GM18951 (cell line): ENCODE data around the gene HSD11B1L.

Source experiments
- POLR2A ChIP-seq: IDR thresholded peaks from 4 replicates; pipeline ENCODE4 v1.6.1; 2011; ENCODE audit warnings: mild to moderate bottlenecking; ENCODE audit not compliant: insufficient read length, insufficient read depth; ENCODE audit errors: extremely low read depth
- in situ Hi-C: fragments of 300-500 bp; cut with MboI; formaldehyde crosslinking; loops from one replicate; pipeline ENCODE4 v1.12.0; 2022; ENCODE audit warnings: low sequenced_read_pairs, mixed read lengths, inconsistent platforms; ENCODE audit not compliant: unreplicated experiment

The HSD11B1L gene

DNA sequence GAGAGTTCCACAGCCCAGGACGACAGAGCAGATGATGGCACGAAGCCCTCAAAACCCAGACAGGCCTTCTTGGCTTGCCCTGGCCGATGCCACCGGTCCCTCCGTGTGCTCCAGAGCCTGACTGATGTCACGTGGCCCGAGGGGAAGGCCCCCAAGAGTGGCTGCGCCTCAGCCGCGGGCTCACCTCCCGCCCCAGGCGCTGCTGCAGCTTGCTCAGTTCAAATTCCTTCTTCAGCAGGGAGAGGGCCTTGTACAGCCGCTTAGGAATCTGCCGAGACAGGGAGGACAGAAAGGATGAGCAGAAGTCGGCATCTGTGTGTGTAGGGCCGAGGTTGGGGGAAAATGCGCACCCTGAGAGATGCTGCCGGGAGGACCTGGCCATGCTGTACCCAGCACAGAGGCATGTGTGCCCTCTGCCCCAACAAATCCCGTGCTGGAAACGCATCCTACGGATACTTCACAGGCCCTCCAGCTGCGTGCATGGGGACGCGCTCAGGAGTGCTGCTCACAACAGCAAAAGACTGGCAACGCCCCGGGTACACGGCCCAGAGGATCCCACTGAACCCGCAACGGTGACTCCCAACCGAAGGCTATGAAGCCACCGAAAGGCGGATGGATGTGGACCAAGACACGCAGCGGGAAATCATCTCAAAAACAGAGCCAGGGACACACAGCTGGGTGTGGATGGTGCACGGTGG, 26.2 kb downstream of the HSD11B1L start:
- no peak for TF ChIP-seq POLR2A
- in situ Hi-C loops = no loop called here

DNA sequence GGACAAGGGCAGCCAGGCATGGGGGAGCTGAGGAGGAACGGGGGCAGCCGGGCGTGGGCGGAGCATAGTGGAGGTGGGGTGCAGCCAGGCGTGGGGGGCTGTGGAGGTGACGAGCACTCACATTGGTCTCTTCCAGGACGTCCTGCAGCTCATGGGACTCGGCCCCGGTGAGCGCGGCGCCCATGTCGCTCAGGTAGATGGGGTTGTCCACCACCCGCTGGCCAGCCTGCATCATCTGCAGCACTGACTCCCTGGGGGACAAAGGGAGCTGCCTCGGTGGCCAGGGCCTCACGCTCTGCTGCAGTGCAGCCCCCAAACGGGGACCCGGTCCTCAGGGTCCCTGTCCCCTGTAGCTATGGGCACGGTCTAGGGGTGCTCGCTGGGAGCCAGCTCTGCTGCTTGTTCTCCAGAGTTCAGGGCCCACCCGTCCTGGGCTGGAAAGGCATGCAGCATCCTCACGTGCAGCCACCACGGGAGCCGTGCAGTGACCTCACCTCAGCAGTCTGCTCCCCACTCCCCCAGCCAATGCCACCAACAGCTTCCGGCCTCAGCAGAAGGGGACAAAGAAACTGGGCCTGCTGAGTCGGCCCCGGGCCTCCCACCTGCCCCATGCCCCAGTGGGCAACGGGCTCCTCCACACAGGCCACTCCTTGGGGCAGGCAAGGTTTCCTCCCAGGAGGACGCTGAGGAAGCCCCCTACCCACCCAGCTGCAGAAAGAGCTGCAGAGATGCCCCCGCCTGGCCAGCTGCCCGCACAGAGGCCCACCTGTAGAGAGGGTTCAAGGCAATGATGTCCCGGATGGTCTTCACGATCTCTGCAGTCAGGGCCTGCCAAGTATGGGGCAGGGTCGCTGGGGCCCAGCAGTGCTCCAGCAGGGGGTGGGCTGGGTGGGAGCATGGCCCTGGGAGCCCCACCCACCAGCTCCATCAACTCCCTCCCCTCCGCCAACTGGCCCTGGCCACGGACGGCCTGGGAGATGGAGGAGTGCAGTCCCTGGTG, 27.0 kb downstream of the HSD11B1L start:
- in situ Hi-C loops = no loop called here
- TF ChIP-seq POLR2A = peak; percentile 24

DNA sequence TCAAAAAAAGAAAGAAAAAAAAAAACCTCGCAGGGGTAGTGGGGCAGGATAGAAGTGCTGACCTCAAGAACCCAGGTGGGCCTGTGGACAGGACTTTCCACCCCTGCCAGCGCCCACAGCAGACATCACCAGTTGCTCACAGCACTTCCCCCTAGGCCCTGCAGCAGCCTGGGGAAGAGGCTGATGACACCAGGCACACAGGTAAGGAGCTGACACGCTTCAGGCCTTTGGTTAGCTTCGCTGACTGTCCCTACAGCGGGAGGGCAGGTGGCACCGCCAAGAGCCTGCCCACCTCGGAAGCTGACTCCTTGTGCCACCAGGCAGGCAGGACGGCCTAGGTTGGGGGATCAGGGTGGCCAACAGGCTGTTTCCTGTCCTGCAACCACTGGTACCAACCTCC, 30.2 kb downstream of the HSD11B1L start:
- in situ Hi-C loops = no loop called here
- TF ChIP-seq POLR2A = no peak

DNA sequence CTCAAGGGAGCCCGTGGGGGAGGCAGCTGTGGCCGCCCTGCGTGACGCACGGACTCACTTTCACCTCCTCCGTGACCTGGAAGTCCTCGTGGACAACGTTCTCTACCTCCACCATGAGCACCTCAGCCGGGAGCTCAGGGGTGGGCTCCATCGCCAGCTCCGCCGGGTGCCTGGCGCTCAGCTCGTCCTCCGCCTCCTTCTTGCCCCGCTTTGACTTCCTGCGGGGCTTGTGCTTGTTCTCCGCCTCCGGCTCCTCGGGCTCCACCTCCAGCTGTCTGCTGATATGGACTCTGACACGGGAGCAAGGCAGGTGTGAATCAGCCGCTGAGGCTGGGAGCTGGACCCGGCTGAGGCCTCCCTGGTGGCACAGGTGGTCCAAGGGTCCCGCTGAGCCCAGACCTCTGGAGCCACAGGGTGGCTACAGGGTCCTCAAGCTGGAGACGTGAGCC, 30.9 kb downstream of the HSD11B1L start:
- in situ Hi-C loops = no loop called here
- TF ChIP-seq POLR2A = no peak

DNA sequence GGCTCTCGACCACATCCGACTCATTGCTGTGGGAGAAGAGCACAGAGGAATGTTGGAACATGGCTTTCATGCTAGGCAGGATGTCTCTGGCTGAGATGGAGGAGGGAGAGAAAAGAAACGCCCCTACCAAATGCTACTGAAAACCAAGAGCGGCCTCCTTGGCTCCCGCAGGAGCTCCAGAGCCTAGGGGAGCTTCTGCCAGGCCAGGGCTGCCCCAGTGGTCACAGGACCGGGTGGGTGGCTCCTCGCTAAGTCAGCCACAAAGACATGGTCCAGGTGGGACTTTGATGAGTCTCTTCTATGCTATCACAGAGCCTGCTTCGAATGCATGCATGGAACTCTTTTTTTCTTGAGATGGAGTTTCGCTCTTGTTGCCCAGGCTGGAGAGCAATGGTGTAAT, 32.4 kb downstream of the HSD11B1L start:
- in situ Hi-C loops = no loop called here

DNA sequence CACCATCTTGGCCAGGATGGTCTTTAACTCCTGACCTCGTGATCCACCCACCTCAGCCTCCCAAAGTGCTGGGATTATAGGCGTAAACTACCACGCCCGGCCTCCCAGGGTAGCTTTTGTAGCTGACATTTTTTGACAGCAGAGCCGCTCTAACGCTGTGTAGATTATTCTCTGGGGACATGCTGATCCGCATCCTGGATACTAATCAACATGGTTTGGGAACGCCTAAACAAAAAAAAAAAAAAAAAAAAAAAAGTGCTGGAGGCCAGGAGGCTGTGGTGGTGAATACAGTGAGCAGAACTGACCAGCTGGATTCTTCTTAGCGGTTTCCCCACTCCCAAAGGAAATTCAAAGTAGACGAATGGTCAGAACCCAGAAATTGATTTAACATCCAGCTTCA, 34.0 kb downstream of the HSD11B1L start:
- in situ Hi-C loops = no loop called here
- TF ChIP-seq POLR2A = no peak

More for the DNA sequence above, 32.4 kb downstream of the HSD11B1L start:
- TF ChIP-seq POLR2A = no peak

DNA sequence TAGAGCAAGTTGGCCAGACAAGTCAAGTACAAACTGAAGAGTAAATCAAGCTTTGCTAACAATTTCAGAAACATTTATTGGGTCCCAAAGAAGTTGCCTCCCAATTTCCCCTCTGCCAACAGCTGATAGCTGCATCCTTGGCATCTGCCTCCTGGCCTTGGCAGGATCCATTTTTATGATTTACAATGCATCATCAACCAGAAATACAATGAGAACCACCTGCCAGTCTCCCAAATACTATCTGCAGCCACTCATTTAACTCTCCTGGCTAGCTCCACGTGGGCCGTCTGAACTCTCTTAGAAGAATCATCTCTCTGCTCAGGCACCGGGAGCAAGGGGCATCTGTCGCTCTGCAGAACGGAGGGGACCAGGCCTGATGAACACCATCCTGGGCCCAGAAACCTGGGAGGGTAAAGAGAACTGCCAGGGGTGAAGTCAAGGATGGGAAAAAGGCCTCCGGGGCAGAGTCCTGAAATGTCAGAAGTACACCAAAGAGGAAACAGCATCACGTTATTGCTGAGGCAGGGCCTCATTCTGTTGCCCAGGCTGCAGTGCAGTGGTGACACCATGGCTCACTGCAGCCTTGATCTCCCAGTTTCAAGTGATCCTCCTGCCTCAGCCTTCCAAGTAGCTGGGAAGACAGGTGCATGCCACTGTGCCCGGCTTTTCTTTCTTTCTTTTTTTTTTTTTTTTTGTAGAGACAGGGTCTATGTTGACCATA, 36.5 kb downstream of the HSD11B1L start:
- no peak for TF ChIP-seq POLR2A
- in situ Hi-C loops = no loop called here

DNA sequence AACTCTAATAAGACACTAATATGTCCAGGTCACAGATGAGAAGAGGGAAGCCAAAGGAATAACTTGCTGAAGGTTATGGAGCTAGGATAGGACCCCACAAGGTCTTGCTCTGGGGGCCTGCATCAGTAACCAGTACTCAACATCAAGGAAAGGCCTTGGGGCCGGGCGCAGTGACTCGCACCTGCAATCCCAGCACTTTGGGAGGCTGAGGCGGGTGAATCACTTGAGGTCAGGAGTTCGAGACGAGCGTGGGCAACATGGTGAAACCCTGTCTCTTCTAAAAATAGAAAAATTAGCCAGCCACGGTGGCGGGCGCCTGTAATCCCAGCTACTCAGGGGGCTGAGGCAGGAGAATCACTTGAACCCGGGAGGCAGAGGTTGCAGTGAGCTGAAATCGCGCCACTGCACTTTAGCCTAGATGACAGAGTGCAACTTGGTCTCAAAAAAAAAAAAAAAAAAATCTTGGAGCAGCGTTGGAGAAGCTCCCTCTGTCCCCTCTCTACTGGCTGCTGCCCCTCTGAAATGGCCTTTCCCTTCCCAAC, 37.3 kb downstream of the HSD11B1L start:
- in situ Hi-C loops = no loop called here
- TF ChIP-seq POLR2A = no peak

DNA sequence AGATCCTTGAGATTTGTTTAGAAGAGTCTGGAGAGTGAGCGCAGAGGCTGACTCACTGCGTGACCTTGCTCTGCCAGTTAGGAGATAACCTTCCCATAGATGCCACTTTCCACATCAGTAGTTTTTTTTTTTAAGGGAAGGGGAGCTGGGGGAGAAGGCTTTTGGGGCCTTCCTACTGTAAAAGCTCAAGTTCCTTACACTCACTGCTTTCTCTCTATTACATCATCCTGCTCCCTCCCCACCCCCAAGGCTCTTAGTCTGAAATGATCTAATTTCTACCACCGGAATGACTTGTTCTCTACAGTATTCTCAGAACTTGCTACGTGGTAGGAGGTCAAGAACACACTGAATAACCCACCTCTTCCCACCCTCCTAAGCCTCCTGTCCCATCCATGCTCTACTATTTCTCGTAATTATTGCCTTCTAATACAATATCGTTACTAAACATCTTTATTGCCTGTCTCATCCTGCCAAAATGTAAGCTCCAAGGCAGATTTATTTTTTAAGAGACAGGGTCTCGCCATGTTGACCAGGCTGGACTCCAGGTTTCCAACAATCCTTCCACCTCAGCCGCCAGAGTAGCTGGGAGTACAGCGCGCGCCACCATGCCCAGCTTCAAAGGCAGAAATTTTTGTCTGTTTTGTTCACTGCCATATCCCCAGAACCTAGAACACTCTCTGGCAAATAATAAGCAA, 37.9 kb downstream of the HSD11B1L start:
- TF ChIP-seq POLR2A = no peak
- in situ Hi-C loops = no loop called here

DNA sequence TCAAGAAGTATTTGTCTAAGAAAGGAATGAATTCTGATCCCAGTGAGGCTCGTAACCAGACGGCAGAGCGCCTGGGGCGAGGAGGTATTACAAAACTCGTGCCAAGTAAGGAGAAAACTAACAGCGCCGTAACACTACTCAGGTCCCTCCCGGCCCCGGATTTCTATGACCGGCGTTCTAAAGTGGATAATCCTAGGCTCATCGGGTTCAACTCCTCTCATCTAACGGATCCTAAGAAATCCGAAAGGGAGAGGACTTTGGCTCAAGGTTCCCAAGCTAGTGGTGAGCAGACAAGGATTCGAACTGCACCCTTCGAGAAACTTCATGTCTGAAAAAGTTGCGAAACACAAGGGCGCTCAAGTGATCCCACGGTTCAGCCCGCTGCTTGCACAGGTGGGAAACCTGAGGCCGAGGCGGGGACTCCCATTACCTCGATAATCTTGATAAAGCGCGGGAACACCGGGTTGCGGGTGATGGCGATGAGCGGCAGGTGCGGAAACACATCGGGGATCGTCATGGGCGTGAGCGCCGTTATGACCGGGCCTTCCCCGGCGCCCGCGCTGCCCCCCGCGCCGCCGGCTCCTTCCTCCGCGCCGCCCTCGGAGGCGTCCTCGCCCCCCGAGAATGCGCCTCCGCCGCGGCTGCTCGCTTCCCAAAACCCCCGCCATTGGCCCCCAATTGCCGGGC, 38.6 kb downstream of the HSD11B1L start:
- in situ Hi-C loops = no loop called here
- no peak for TF ChIP-seq POLR2A

DNA sequence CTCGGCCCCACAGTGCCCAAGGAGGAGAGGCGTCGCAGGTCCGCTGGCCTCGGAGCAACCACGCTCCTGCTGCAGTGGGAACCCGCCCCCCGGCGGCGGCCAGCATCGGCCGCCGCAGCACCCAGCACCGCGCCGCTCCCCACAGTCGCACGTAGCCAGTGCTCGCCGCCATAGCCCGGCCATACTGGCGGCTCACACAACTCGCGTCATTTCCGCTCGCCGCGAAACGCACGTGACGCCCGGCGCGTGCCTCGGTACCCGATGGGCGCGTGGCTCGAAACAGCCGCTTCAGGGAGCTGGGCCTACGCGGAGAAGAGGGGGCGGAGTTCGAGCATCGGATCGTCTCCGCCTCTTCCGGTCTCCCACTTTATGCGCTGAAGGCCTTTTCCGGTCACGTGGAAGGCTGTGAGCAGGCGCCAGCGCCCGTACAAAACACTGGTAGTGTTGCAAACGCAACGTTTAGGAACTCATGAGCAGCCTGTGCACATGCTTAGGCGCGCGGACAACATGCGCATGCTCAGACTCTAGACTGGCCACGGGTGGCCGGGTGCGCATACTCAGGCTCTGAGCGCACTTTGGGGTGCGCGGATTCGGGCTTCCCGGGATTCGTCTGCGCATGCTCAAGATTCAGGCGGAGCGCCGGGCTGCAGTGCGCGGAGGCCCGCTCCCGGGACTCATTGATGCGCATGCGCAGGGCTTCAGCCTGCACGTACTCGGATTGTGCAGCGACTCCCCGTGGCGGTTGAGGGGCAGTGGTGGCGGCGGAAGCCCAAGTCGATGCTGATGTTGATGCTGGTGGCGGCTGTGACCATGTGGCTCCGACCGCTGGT, 39.3 kb downstream of the HSD11B1L start, which contains the start of the genes CATSPERD and LONP1:
TSS of gene CATSPERD (plus strand) at position 677 of the 830 bp plus-strand sequence. CDS start at position 778, 101 bp downstream.
TSS of gene LONP1 (minus strand) at position 186 of the 830 bp plus-strand sequence. CDS start at position 172, 14 bp downstream.
- TF ChIP-seq POLR2A = peak; percentile 90

More for the DNA sequence above, 39.3 kb downstream of the HSD11B1L start, which contains the start of the genes CATSPERD and LONP1:
- in situ Hi-C loops = no loop called here
